Gastroesophageal sphincter (tissue), 3 donors: ENCODE measurements around the gene ARHGEF26.

Experiments used
- CTCF ChIP-seq, 4 experiments: fragments of 200-600 bp in 2 of 4; fragments of 450-650 bp in 2 of 4; sonication (generic) in 1 of 4; IDR thresholded peaks; one replicate each; pipeline ENCODE4 v1.5.1; 2017 to 2019; ENCODE audit warnings: antibody characterized with exemption in 4 of 4, mild to moderate bottlenecking in 2 of 4, moderate library complexity in 2 of 4
- POLR2A ChIP-seq, 2 donors: fragments of 450-650 bp; IDR thresholded peaks; one replicate each; pipeline ENCODE4 v1.6.1; 2017; ENCODE audit warnings: antibody characterized with exemption in 2 of 2, mild to moderate bottlenecking in 2 of 2, moderate library complexity in 1 of 2

GRCh38 chr3:154101250-154101649, 19.9 kb upstream of the ARHGEF26 start:
- TF ChIP-seq CTCF (IDR thresholded peaks at IDR 0.05) = no peak
- TF ChIP-seq POLR2A (IDR thresholded peaks at IDR 0.05) = no peak
